HG02970 (cell line): Measurements from ENCODE around the gene RASGRP3.
A peak's percentile ranks its signal among the peaks of the same experiment; 100 is the strongest.

Experiments used
- ATAC-seq: cut with Tn5 transposase; IDR thresholded peaks from one replicate; pipeline ENCODE4 v1.9.1; 2021; ENCODE audit warnings: mild to moderate bottlenecking, moderate library complexity, moderate number of reproducible peaks; ENCODE audit not compliant: unreplicated experiment, low FRiP score

Gene RASGRP3

GRCh38 chr2:33489835-33490431 is 13.5 kb downstream of the RASGRP3 start:
- no peak for ATAC-seq

- no peak for ATAC-seq
Measured at GRCh38 chr2:33491441-33492084, 15.1 kb downstream of the RASGRP3 start.

GRCh38 chr2:33492399-33493134 is 16.1 kb downstream of the RASGRP3 start:
- ATAC-seq = no peak

GRCh38 chr2:33494155-33494779 is 17.8 kb downstream of the RASGRP3 start:
- peak; percentile 54 for ATAC-seq

GRCh38 chr2:33494877-33495641 is 18.6 kb downstream of the RASGRP3 start:
- ATAC-seq = no peak

- no peak for ATAC-seq
Measured at GRCh38 chr2:33495683-33496082, 19.2 kb downstream of the RASGRP3 start.

GRCh38 chr2:33496150-33496549 is 19.7 kb downstream of the RASGRP3 start:
- no peak for ATAC-seq

- no peak for ATAC-seq
Measured at GRCh38 chr2:33496726-33497125, 20.3 kb downstream of the RASGRP3 start.

- no peak for ATAC-seq
Measured at GRCh38 chr2:33497221-33497650, 20.8 kb downstream of the RASGRP3 start.

- no peak for ATAC-seq
Measured at GRCh38 chr2:33498291-33498956, 22.0 kb downstream of the RASGRP3 start.

GRCh38 chr2:33500177-33500576 is 23.7 kb downstream of the RASGRP3 start:
- no peak for ATAC-seq

GRCh38 chr2:33502025-33502424 is 25.6 kb downstream of the RASGRP3 start:
- ATAC-seq = no peak

- no peak for ATAC-seq
Measured at GRCh38 chr2:33503002-33503401, 26.6 kb downstream of the RASGRP3 start.

- ATAC-seq = no peak
Measured at GRCh38 chr2:33505966-33506365, 29.5 kb downstream of the RASGRP3 start.

GRCh38 chr2:33509908-33510585 is 33.6 kb downstream of the RASGRP3 start:
- ATAC-seq = no peak

GRCh38 chr2:33510586-33510968 is 34.1 kb downstream of the RASGRP3 start:
- ATAC-seq = no peak

GRCh38 chr2:33511141-33511540 is 34.7 kb downstream of the RASGRP3 start:
- ATAC-seq = no peak

GRCh38 chr2:33512112-33512511 is 35.7 kb downstream of the RASGRP3 start:
- no peak for ATAC-seq

GRCh38 chr2:33513480-33513879 is 37.0 kb downstream of the RASGRP3 start:
- ATAC-seq = no peak
